Measurements from ENCODE around the gene E2F6.

GRCh38 chr2:11406958-11407381 lies 59.0 kb downstream of the E2F6 start:
- TF ChIP-seq POLR2A (IDR thresholded peaks at IDR 0.05), result no peak
- no peak for TF ChIP-seq POLR2AphosphoS5 (IDR thresholded peaks at IDR 0.05)
